GM20000 (cell line): ENCODE data around the gene TMEM178A.

Experiments
- DNase-seq: peaks from one replicate; pipeline ENCODE4 v3.0.0; 2012; ENCODE audit warnings: low spot score
- CTCF ChIP-seq: IDR thresholded peaks from 2 replicates; pipeline ENCODE4 v1.5.1; 2012; ENCODE audit warnings: mild to moderate bottlenecking, control low read depth; ENCODE audit errors: extremely low read depth, missing control alignments

The TMEM178A gene

GRCh38 chr2:39678170-39678569 lies 12.5 kb downstream of the TMEM178A start:
- DNase-seq: no peak
- no peak for TF ChIP-seq CTCF

- DNase-seq: no peak
- no peak for TF ChIP-seq CTCF
Observed at GRCh38 chr2:39679805-39680204, 14.1 kb downstream of the TMEM178A start.

- DNase-seq: no peak
- TF ChIP-seq CTCF: no peak
Observed at GRCh38 chr2:39682066-39682692, 16.5 kb downstream of the TMEM178A start.

- TF ChIP-seq CTCF: no peak
- no peak for DNase-seq
Observed at GRCh38 chr2:39683022-39683699, 17.4 kb downstream of the TMEM178A start.

GRCh38 chr2:39684464-39684863 lies 18.7 kb downstream of the TMEM178A start:
- TF ChIP-seq CTCF: no peak

GRCh38 chr2:39685126-39685525 lies 19.4 kb downstream of the TMEM178A start:
- DNase-seq: no peak
- no peak for TF ChIP-seq CTCF

More at GRCh38 chr2:39684464-39684863, 18.7 kb downstream of the TMEM178A start:
- no peak for DNase-seq

- no peak for DNase-seq
Observed at GRCh38 chr2:39686456-39686855, 20.7 kb downstream of the TMEM178A start.

More at GRCh38 chr2:39686456-39686855, 20.7 kb downstream of the TMEM178A start:
- no peak for TF ChIP-seq CTCF
